Endothelial cell of umbilical vein (primary cell): Measurements from ENCODE around the gene MNT. TPM values are rescaled to one million over a fixed set of nuclear protein-coding genes. Genes with fewer than 3 reads are reported as not detected.

ENCODE experiments used
- BruUV-seq: library from RNA; stranded (reverse); fragments of 400-500 nt; replicated peaks from 2 replicates; lab custom pipeline; 2021; lab: Mats Ljungman, UMichigan
- CTCF ChIA-PET: fragments of 300-600, 350-600 bp; sonication (Branson Sonifier 250); formaldehyde crosslinking; loops from one replicate; lab custom pipeline; 2021; ENCODE audit warnings: antibody characterized with exemption, inconsistent platforms; lab: Charles Lee
- POLR2A ChIA-PET: fragments of 300-600, 350-600 bp; sonication (Branson Sonifier 250); formaldehyde crosslinking; loops from one replicate; lab custom pipeline; 2021; ENCODE audit warnings: antibody characterized with exemption, inconsistent platforms; lab: Charles Lee
- DNase-seq: peaks from one replicate; pipeline ENCODE4 v3.0.0-alpha.2; 2011; ENCODE audit warnings: low read depth, low spot score
- FAIRE-seq: peaks from 2 replicates; lab custom pipeline; 2011; peaks lifted over from hg19 to GRCh38; lab: Jason Lieb, UNC
- H2AFZ ChIP-seq: 2 replicates; pipeline ENCODE4 v1.6.0; 2012; ENCODE audit warnings: low read depth, low read length, control low read depth, inconsistent platforms
- H3K27ac ChIP-seq: 2 replicates; pipeline ENCODE4 v1.5.1; 2011; ENCODE audit warnings: low read depth, mild to moderate bottlenecking, control low read depth, low read length, moderate library complexity; ENCODE audit not compliant: insufficient read depth
- H3K27me3 ChIP-seq, 2 experiments: 2 replicates each; pipeline versions ENCODE4 v1.6.0 to v1.6.1; 2011; ENCODE audit warnings: low read length in 2 of 2, mixed read lengths in 1 of 2; ENCODE audit not compliant: control insufficient read depth in 2 of 2, insufficient read depth in 2 of 2
- H3K36me3 ChIP-seq, 2 experiments: 2 replicates in 1 of 2; 3 replicates in 1 of 2; pipeline ENCODE4 v1.5.1; 2011; ENCODE audit warnings: low read length in 2 of 2, mild to moderate bottlenecking in 1 of 2, moderate library complexity in 1 of 2; ENCODE audit not compliant: control insufficient read depth in 2 of 2, insufficient read depth in 2 of 2; ENCODE audit errors: extremely low read depth in 1 of 2
- H3K4me1 ChIP-seq: 3 replicates; pipeline ENCODE4 v1.5.1; 2011; ENCODE audit warnings: mild to moderate bottlenecking, low read length; ENCODE audit not compliant: control insufficient read depth, insufficient read depth; ENCODE audit errors: extremely low read depth
- H3K4me2 ChIP-seq: 2 replicates; pipeline ENCODE4 v1.6.1; 2011; ENCODE audit warnings: low read length, control low read depth, mixed read lengths; ENCODE audit not compliant: insufficient read depth
- H3K4me3 ChIP-seq, 3 experiments: fragments of 200-600 bp in 1 of 3; sonication (generic), shearing (Covaris generic) in 1 of 3; replicated peaks in 1 of 3; 2 replicates each; pipeline ENCODE4 v1.5.1; 2011 to 2016; ENCODE audit warnings: control low read depth in 3 of 3, low read length in 3 of 3, mild to moderate bottlenecking in 2 of 3, inconsistent platforms in 1 of 3, low read depth in 1 of 3, moderate library complexity in 1 of 3; ENCODE audit not compliant: insufficient read depth in 1 of 3
- H3K79me2 ChIP-seq: 2 replicates; pipeline ENCODE4 v1.6.0; 2012; ENCODE audit warnings: low read length, inconsistent platforms; ENCODE audit not compliant: control insufficient read depth, insufficient read depth
- H3K9ac ChIP-seq: replicated peaks from 2 replicates; pipeline ENCODE3; 2011; ENCODE audit warnings: low read length, control low read depth; ENCODE audit not compliant: insufficient read depth; ENCODE audit errors: extremely low read depth
- H3K9me1 ChIP-seq: replicated peaks from 3 replicates; pipeline ENCODE4 v1.6.0; 2011; ENCODE audit warnings: mild to moderate bottlenecking, low read length; ENCODE audit not compliant: control insufficient read depth, insufficient read depth; ENCODE audit errors: extremely low read depth
- H3K9me3 ChIP-seq: replicated peaks from 2 replicates; pipeline ENCODE4 v1.5.1; 2012; ENCODE audit warnings: low read length, inconsistent platforms; ENCODE audit not compliant: control insufficient read depth, insufficient read depth
- H4K20me1 ChIP-seq: replicated peaks from 2 replicates; pipeline ENCODE3; 2011; ENCODE audit warnings: mild to moderate bottlenecking, low read length; ENCODE audit not compliant: control insufficient read depth, insufficient read depth; ENCODE audit errors: extremely low read depth
- CTCF ChIP-seq, 2 donors: IDR thresholded peaks; 1 replicate in 1 of 2; 2 replicates in 1 of 2; pipeline ENCODE4 v1.5.1; 2011; ENCODE audit warnings: low read length in 2 of 2, mild to moderate bottlenecking in 2 of 2, moderate library complexity in 2 of 2, control low read depth in 1 of 2, inconsistent platforms in 1 of 2, low read depth in 1 of 2; ENCODE audit not compliant: insufficient read depth in 1 of 2; ENCODE audit errors: extremely low read depth in 1 of 2
- EZH2 ChIP-seq: IDR thresholded peaks from 2 replicates; pipeline ENCODE4 v1.6.1; 2012; ENCODE audit warnings: borderline replicate concordance, low read depth, mild to moderate bottlenecking, moderate library complexity, low read length, inconsistent platforms; ENCODE audit not compliant: severe bottlenecking
- FOS ChIP-seq: IDR thresholded peaks from 2 replicates; pipeline ENCODE4 v1.6.1; 2011; ENCODE audit warnings: mild to moderate bottlenecking, low read length, moderate library complexity, borderline replicate concordance; ENCODE audit not compliant: insufficient read depth
- GATA2 ChIP-seq: IDR thresholded peaks from 2 replicates; pipeline ENCODE4 v1.7.0; 2011; ENCODE audit warnings: low read depth, mild to moderate bottlenecking, moderate library complexity, mixed read lengths, low read length; ENCODE audit not compliant: insufficient read length, insufficient read depth
- JUN ChIP-seq: IDR thresholded peaks from 2 replicates; pipeline ENCODE4 v1.6.1; 2011; ENCODE audit warnings: borderline replicate concordance, low read depth; ENCODE audit not compliant: insufficient read length, insufficient read depth
- MAX ChIP-seq: IDR thresholded peaks from 2 replicates; pipeline ENCODE4 v1.6.1; 2011; ENCODE audit not compliant: insufficient read depth, insufficient read length
- MYC ChIP-seq: IDR thresholded peaks from one replicate; pipeline ENCODE4 v1.6.1; 2011; ENCODE audit warnings: mild to moderate bottlenecking, low read depth, low read length
- POLR2A ChIP-seq: IDR thresholded peaks from 2 replicates; pipeline ENCODE4 v1.6.1; 2012; ENCODE audit warnings: low read depth, mild to moderate bottlenecking, control low read depth, low read length
- POLR2AphosphoS5 ChIP-seq: IDR thresholded peaks from 2 replicates; pipeline ENCODE4 v1.6.1; 2012; ENCODE audit warnings: low read depth, mild to moderate bottlenecking, control low read depth, low read length, moderate library complexity; ENCODE audit not compliant: insufficient read depth
- dilution Hi-C: fragments of 300-500 bp; cut with MboI; formaldehyde crosslinking; loops from one replicate; pipeline ENCODE4 v1.15.0; 2019; ENCODE audit warnings: low sequenced_read_pairs; ENCODE audit not compliant: extremely low pct_ligation_motif_present
- intact Hi-C: fragments of 100-400 bp; cut with micrococcal nuclease; formaldehyde crosslinking; loops from one replicate; pipeline ENCODE4 v1.10.0; 2022
- polyA plus RNA-seq, 4 experiments: library from polyadenylated mRNA; depleted of rRNA in 3 of 4; stranded (reverse) in 3 of 4; unstranded in 1 of 4; fragments of >200 nt; gene quantifications; 2 replicates each; pipeline versions ENCODE4 v1.2.1 to v1.2.3, GENCODE V29; 2011 to 2012; ENCODE audit warnings: missing spikeins in 1 of 4
- total RNA-seq: library from RNA; stranded (reverse); gene quantifications from 2 replicates; pipeline ENCODE4 v1.2.3, GENCODE V29; 2021

The MNT gene
- total and polyA plus RNA-seq, 2 donors (not counting 3 experiments of a cell fraction or from before 2014, with no cell fraction given) = 4.1 to 21.6 TPM

- intact Hi-C loops (loop anchor here (10.0 kb wide), 1 partner anchor 264 kb away; no protein-coding TSS in a partner anchor), dilution Hi-C loops (no loop called here)
- Histone ChIP-seq H3K27ac (no peak overlapping the region), H3K4me2 (no peak overlapping the region), H4K20me1 (no peaks in the 10 kb centered on the region), H3K4me3 (no peak overlapping the region), H3K36me3 (peaks cover 3 to 4% of the 10 kb centered on the region in 2 experiments), H3K27me3 (no peaks in the 10 kb centered on the region), H3K79me2 (no peaks in the 10 kb centered on the region), H3K9me1 (no peaks in the 10 kb centered on the region), H3K9me3 (no peaks in the 10 kb centered on the region), H2AFZ (no peak overlapping the region), H3K4me1 (peaks cover 16% of the 10 kb centered on the region), H3K9ac (no peak overlapping the region)
- no peak for TF ChIP-seq MYC
- no peak for TF ChIP-seq POLR2A
- TF ChIP-seq MAX = no peak
- TF ChIP-seq FOS = no peak
- TF ChIP-seq JUN = no peak
- TF ChIP-seq CTCF (IDR thresholded peaks at IDR 0.05; ENCODE audit: extremely low read depth in 1 of 2, insufficient read depth in 1 of 2, low read depth in 1 of 2, low read length in 2 of 2) = no peak
- no peak for TF ChIP-seq GATA2
- TF ChIP-seq POLR2AphosphoS5 = no peak
- TF ChIP-seq EZH2 = no peak
- CTCF ChIA-PET = interaction anchor here (10.8 kb wide), 1 partner anchor 29 kb away, joined by 909 read pairs; no protein-coding TSS in a partner anchor
- FAIRE-seq (no peak), DNase-seq (no peak)
- POLR2A ChIA-PET = no interaction called here
- BruUV-seq = no TSS peak
Measured at GRCh38 chr17:2410951-2411350, 10.1 kb upstream of the MNT start.
